Measurements from ENCODE around the gene MECR. TPM values are rescaled to one million over a fixed set of nuclear protein-coding genes. Genes with fewer than 3 reads are reported as not detected.
A peak's percentile ranks its signal among the peaks of the same experiment; 100 is the strongest.

Gene MECR
- polyA plus RNA-seq, 1 of the 3 experiments (the other 2 are of a cell fraction): 38.3 TPM

DNA sequence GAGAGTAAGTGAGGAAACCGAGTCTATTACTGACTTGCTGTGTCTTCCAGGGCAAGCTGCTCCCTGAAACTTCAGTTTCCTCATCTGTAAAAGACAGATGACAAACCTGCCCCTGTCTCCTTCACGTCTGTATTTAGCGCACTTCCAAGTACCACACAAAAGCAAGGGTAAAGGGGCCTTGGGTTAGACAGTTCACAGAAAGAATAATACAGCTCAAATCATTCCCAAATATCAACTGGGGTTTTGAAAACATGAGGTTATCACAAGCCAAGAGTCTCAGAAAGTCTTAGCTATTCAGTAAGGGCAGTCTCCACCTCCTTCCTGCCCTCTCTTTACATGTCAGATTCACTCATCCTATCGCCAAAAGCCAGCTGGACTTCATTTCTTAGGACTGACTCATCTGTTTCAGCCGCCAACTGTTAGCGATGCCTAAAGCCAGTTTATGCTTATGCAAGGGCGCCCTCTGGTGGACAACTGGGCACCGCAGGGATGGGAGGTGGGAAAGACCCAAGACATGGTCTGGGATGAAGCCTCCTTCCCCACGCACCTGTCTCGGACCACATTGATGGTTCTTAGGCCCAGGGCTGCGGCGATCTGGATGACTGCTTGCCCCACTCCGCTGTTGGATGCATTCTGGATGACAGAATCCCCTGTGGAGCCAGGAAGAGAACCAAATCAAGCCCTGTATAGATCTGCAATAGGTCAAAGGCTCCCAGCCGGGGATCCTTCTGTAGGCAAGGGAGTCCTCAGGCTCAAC is 28.0 kb downstream of the MECR start (continued):
- TF ChIP-seq, protein P1, sequence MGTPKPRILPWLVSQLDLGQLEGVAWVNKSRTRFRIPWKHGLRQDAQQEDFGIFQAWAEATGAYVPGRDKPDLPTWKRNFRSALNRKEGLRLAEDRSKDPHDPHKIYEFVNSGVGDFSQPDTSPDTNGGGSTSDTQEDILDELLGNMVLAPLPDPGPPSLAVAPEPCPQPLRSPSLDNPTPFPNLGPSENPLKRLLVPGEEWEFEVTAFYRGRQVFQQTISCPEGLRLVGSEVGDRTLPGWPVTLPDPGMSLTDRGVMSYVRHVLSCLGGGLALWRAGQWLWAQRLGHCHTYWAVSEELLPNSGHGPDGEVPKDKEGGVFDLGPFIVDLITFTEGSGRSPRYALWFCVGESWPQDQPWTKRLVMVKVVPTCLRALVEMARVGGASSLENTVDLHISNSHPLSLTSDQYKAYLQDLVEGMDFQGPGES (IDR thresholded peaks at IDR 0.05; ENCODE audit: low read depth, low read length): no peak
- TF ChIP-seq YY1 (IDR thresholded peaks at IDR 0.05; ENCODE audit: low read depth) (no peak), RXRA (IDR thresholded peaks at IDR 0.05; ENCODE audit: borderline replicate concordance, low read depth) (no peak), FOSL2 (IDR thresholded peaks at IDR 0.05; ENCODE audit: borderline replicate concordance, low read depth) (peak; percentile 94), SIN3A (IDR thresholded peaks at IDR 0.05; ENCODE audit: borderline replicate concordance, low read depth, low read length) (peak; percentile 89), ELF1 (IDR thresholded peaks at IDR 0.05) (no peak)

DNA sequence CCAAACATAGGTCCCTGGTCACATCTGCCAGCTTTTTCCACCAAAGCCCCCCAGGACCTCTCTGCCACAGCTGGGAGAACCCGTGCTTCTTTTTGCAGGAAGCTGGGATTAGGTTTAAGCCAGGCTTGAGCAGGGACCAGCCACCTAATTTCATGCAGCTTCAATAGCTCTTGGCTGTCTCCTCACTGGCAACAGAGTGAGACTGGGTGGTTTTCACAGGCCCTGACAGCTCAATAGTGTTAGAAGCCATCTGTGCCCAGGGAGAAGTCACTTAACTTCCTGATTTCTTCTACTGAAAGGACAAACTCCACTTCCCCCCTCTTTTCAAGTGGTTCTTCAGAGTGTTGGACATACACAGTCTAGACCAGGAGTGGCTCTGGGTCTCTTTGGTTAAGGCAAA is 28.7 kb downstream of the MECR start:
- Histone ChIP-seq H3K9me3 (no peaks in the 10 kb centered on the region), H3K4me2 (peak overlapping the region; percentile 54; the same call in 1 of the 2 replicates), H3K4me3 (ENCODE audit: low read depth in 2 of 2, low read length in 1 of 2) (no peak overlapping the region), H3F3A (replicated peaks; ENCODE audit: insufficient read depth) (peaks cover 8% of the 10 kb centered on the region), H4K20me1 (ENCODE audit: insufficient read depth) (no peaks in the 10 kb centered on the region), H3K9ac (peak overlapping the region; percentile 44; the same call in 1 of the 2 replicates), H3K79me2 (ENCODE audit: insufficient read depth) (no peaks in the 10 kb centered on the region), H3K36me3 (replicated peaks in 1 of 2; ENCODE audit: control insufficient read depth in 1 of 2, insufficient read depth in 2 of 2, low read length in 1 of 2) (peaks cover 21 to 23% of the 10 kb centered on the region in 2 experiments), H3K27me3 (ENCODE audit: insufficient read depth) (no peaks in the 10 kb centered on the region), H3K9me2 (no peaks in the 10 kb centered on the region), H2AFZ (ENCODE audit: low read depth) (peak overlapping the region; percentile 84; the same call in 1 of the 2 replicates), H3K27ac (ENCODE audit: low read depth in 2 of 2, low read length in 1 of 2) (peak overlapping the region; percentile 62 to 83), H3K4me1 (ENCODE audit: control insufficient read depth in 1 of 2, insufficient read depth in 2 of 2, low read depth in 1 of 2, low read length in 1 of 2) (peaks cover 13 to 17% of the 10 kb centered on the region in 2 experiments; a peak in 2 of 4 replicates)
- POLR2A ChIA-PET: no interaction called here
- CTCF ChIA-PET: interaction anchor here (0.6 to 6.1 kb wide), 33 partner anchors 9 to 1984 kb away, joined by 3 to 95 read pairs (median 4); partner anchors contain the start of genes SRSF4 and TMEM200B
- WGBS (ENCODE audit: low lambda C conversion rate): 91% methylated on average over 1 of the region's 1 CpG
- TF ChIP-seq RXRA (IDR thresholded peaks at IDR 0.05; ENCODE audit: borderline replicate concordance, low read depth): no peak
- TF ChIP-seq YY1 (IDR thresholded peaks at IDR 0.05; ENCODE audit: low read depth): no peak
- no peak for TF ChIP-seq FOXM1 (IDR thresholded peaks at IDR 0.05; ENCODE audit: low read depth)
- no peak for TF ChIP-seq GATA2 (CRISPR knock-in tag; IDR thresholded peaks at IDR 0.05)
- TF ChIP-seq, protein P2, sequence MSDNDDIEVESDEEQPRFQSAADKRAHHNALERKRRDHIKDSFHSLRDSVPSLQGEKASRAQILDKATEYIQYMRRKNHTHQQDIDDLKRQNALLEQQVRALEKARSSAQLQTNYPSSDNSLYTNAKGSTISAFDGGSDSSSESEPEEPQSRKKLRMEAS (IDR thresholded peaks at IDR 0.05; ENCODE audit: low read depth): no peak
- TF ChIP-seq TCF12 (IDR thresholded peaks at IDR 0.05): no peak
- no peak for TF ChIP-seq SMC3 (IDR thresholded peaks at IDR 0.05; ENCODE audit: low read depth, low read length)
- no peak for DNase-seq

DNA sequence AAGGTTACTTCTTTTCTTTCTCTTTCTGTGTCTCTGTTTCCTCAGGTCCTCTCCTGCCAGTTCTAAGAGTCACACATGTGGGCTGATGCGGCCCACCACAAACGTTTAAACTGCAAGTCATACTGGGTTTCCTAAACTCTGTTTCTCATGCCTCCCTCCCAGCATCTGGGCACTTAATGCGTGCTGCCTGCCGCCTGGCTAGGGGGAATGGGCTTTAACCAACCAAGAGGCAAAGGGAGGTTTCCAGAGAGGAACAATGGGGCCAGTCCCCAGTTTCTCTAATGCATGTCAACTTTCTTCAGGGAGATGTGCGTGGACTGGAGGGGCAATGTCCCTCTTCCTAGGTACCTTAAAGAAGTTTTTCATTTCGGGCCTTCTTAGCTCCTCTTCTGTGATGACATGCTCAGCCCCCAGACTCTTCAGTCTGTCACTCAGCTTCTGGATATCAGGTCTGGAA is 29.1 kb downstream of the MECR start:
- no peaks in the 10 kb centered on the region for H3K9me3 ChIP-seq
- no peak overlapping the region for H3K9ac ChIP-seq
- H3F3A ChIP-seq (replicated peaks; ENCODE audit: insufficient read depth): peaks cover 8% of the 10 kb centered on the region
- H3K36me3 ChIP-seq (replicated peaks in 1 of 2; ENCODE audit: control insufficient read depth in 1 of 2, insufficient read depth in 2 of 2, low read length in 1 of 2): peaks cover 21 to 23% of the 10 kb centered on the region in 2 experiments
- peaks cover 14 to 17% of the 10 kb centered on the region in 2 experiments; a peak in 2 of 4 replicates for H3K4me1 ChIP-seq (ENCODE audit: control insufficient read depth in 1 of 2, insufficient read depth in 2 of 2, low read depth in 1 of 2, low read length in 1 of 2)
- H3K9me2 ChIP-seq: no peaks in the 10 kb centered on the region
- peak overlapping the region in 1 of 2 experiments; percentile 83; a peak in 1 of 4 replicates for H3K27ac ChIP-seq (ENCODE audit: low read depth in 2 of 2, low read length in 1 of 2)
- no peaks in the 10 kb centered on the region for H3K79me2 ChIP-seq (ENCODE audit: insufficient read depth)
- DNase-seq: no peak
- H3K27me3 ChIP-seq (ENCODE audit: insufficient read depth): no peaks in the 10 kb centered on the region
- H3K4me3 ChIP-seq (ENCODE audit: low read depth in 2 of 2, low read length in 1 of 2): no peak overlapping the region
- H3K4me2 ChIP-seq: no peak overlapping the region
- WGBS (ENCODE audit: low lambda C conversion rate): 93% methylated on average over 6 of the region's 6 CpGs
- ChIA-PET CTCF (interaction anchor here (1.1 to 6.1 kb wide), 18 partner anchors 10 to 1984 kb away, joined by 3 to 95 read pairs (median 7); partner anchors contain the start of genes SRSF4 and TMEM200B), POLR2A (no interaction called here)
- no peaks in the 10 kb centered on the region for H4K20me1 ChIP-seq (ENCODE audit: insufficient read depth)
- no peak for TF ChIP-seq RCOR1 (IDR thresholded peaks at IDR 0.05; ENCODE audit: low read length)
- TF ChIP-seq, protein P3, sequence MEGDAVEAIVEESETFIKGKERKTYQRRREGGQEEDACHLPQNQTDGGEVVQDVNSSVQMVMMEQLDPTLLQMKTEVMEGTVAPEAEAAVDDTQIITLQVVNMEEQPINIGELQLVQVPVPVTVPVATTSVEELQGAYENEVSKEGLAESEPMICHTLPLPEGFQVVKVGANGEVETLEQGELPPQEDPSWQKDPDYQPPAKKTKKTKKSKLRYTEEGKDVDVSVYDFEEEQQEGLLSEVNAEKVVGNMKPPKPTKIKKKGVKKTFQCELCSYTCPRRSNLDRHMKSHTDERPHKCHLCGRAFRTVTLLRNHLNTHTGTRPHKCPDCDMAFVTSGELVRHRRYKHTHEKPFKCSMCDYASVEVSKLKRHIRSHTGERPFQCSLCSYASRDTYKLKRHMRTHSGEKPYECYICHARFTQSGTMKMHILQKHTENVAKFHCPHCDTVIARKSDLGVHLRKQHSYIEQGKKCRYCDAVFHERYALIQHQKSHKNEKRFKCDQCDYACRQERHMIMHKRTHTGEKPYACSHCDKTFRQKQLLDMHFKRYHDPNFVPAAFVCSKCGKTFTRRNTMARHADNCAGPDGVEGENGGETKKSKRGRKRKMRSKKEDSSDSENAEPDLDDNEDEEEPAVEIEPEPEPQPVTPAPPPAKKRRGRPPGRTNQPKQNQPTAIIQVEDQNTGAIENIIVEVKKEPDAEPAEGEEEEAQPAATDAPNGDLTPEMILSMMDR (IDR thresholded peaks at IDR 0.05): no peak
- no peak for TF ChIP-seq YY1 (IDR thresholded peaks at IDR 0.05; ENCODE audit: low read depth)
- TF ChIP-seq, protein P1 (IDR thresholded peaks at IDR 0.05; ENCODE audit: low read depth, low read length): no peak
- no peak for TF ChIP-seq TAF1 (IDR thresholded peaks at IDR 0.05; ENCODE audit: borderline replicate concordance, low read depth, low read length)
- TF ChIP-seq EP300 (IDR thresholded peaks at IDR 0.05; ENCODE audit: borderline replicate concordance in 1 of 2, low read depth in 1 of 2, low read length in 1 of 2): no peak
- no peak overlapping the region for H2AFZ ChIP-seq (ENCODE audit: low read depth)
